Bronchial epithelial cell (primary cell): ENCODE results near the gene TCOF1. TPM values are rescaled to one million over a fixed set of nuclear protein-coding genes. Genes with fewer than 3 reads are reported as not detected.

Experiments
- DNase-seq: peaks from one replicate; pipeline ENCODE4 v3.0.0-alpha.2; 2010; ENCODE audit warnings: low read depth
- FAIRE-seq: peaks from 2 replicates; lab custom pipeline; 2011; peaks lifted over from hg19 to GRCh38; lab: Jason Lieb, UNC
- H3K27me3 ChIP-seq: 2 replicates; pipeline ENCODE4 v1.5.1; 2011; ENCODE audit warnings: low read length; ENCODE audit not compliant: control insufficient read depth, insufficient read depth
- H3K36me3 ChIP-seq: 2 replicates; pipeline ENCODE4 v1.5.1; 2011; ENCODE audit warnings: low read length; ENCODE audit not compliant: control insufficient read depth, insufficient read depth
- H3K4me3 ChIP-seq: 2 replicates; pipeline ENCODE4 v1.5.1; 2011; ENCODE audit warnings: mild to moderate bottlenecking, low read depth, low read length, control low read depth
- total RNA-seq: library from RNA; depleted of rRNA; stranded (reverse); fragments of >200 nt; gene quantifications from 2 replicates; pipeline ENCODE4 v1.2.1, GENCODE V29; 2014
- TF ChIP-seq, protein P1 (sequence below): IDR thresholded peaks from 2 replicates; pipeline ENCODE4 v1.5.1; 2011; ENCODE audit warnings: mild to moderate bottlenecking, moderate library complexity, low read length, control low read depth, inconsistent platforms; ENCODE audit not compliant: insufficient read depth, severe bottlenecking

The TCOF1 gene
- total RNA-seq, 1 donor from 2014 or later, result 9.0 TPM

- TF ChIP-seq, protein P1, sequence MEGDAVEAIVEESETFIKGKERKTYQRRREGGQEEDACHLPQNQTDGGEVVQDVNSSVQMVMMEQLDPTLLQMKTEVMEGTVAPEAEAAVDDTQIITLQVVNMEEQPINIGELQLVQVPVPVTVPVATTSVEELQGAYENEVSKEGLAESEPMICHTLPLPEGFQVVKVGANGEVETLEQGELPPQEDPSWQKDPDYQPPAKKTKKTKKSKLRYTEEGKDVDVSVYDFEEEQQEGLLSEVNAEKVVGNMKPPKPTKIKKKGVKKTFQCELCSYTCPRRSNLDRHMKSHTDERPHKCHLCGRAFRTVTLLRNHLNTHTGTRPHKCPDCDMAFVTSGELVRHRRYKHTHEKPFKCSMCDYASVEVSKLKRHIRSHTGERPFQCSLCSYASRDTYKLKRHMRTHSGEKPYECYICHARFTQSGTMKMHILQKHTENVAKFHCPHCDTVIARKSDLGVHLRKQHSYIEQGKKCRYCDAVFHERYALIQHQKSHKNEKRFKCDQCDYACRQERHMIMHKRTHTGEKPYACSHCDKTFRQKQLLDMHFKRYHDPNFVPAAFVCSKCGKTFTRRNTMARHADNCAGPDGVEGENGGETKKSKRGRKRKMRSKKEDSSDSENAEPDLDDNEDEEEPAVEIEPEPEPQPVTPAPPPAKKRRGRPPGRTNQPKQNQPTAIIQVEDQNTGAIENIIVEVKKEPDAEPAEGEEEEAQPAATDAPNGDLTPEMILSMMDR, result no peak
- no peaks in the 10 kb centered on the region for H3K27me3 ChIP-seq
- H3K36me3 ChIP-seq, result peaks cover 41% of the 10 kb centered on the region
- DNase-seq, result no peak
- no peak overlapping the region for H3K4me3 ChIP-seq
- FAIRE-seq, result no peak
Measured at GRCh38 chr5:150393096-150393645, 35.7 kb downstream of the TCOF1 start.

DNA sequence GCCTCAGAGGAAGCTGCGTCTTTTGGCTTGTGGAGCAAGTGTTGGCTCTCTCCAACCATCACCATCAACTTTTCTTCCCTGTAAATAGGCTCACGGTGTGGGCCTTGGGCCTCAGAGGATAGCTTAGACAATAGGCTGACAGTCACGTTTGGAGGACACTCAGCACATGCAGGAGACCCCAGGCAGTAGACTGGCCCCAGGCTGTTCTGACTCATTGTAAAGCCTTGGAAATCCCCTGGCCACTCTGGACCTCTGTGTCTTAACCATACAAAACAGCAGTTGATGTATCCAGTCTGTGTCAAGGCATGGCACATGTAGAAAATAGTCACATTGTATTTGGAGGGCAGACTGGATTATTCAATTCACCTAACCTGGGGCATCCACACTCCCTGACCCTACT lies 36.6 kb downstream of the TCOF1 start:
- H3K36me3 ChIP-seq, result peaks cover 44% of the 10 kb centered on the region
- TF ChIP-seq, protein P1, result no peak
- H3K4me3 ChIP-seq, result no peak overlapping the region
- FAIRE-seq (no peak), DNase-seq (peak; percentile 18)
- H3K27me3 ChIP-seq, result no peaks in the 10 kb centered on the region

GRCh38 chr5:150394912-150395687 lies 37.6 kb downstream of the TCOF1 start:
- peaks cover 41% of the 10 kb centered on the region for H3K36me3 ChIP-seq
- FAIRE-seq, result peak; percentile 13

DNA sequence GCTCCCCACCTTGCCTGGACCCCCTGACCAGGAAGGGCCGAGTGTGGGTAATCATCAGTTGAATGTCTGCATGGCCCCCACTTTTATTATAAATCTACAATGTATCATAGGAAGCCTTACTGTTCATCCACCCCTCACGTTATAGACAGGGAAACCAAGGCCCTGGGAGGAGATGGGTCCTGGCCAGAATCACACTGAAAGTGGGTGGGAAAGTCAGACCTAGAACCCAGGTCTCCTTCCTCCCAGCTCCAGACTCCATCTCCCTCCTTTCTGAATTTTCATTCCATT lies 38.1 kb downstream of the TCOF1 start:
- Histone ChIP-seq H3K36me3 (peaks cover 42% of the 10 kb centered on the region), H3K27me3 (no peaks in the 10 kb centered on the region), H3K4me3 (no peak overlapping the region)
- DNase-seq (no peak), FAIRE-seq (no peak)
- TF ChIP-seq, protein P1, result no peak

More at GRCh38 chr5:150394912-150395687, 37.6 kb downstream of the TCOF1 start:
- Histone ChIP-seq H3K4me3 (no peak overlapping the region), H3K27me3 (no peaks in the 10 kb centered on the region)
- DNase-seq, result no peak
- TF ChIP-seq, protein P1, result no peak

- DNase-seq (no peak), FAIRE-seq (no peak)
- H3K27me3 ChIP-seq, result no peaks in the 10 kb centered on the region
- no peak overlapping the region for H3K4me3 ChIP-seq
- H3K36me3 ChIP-seq, result peaks cover 40% of the 10 kb centered on the region
- TF ChIP-seq, protein P1, result no peak
Measured at GRCh38 chr5:150396267-150396666, 38.8 kb downstream of the TCOF1 start.
